Panc1 (cell line): ENCODE data around the gene RPS6KA1.

Source experiments
- POLR2AphosphoS5 ChIP-seq: IDR thresholded peaks from 2 replicates; pipeline ENCODE4 v1.6.1; 2012; ENCODE audit warnings: mild to moderate bottlenecking, low read depth, low read length, moderate library complexity
- SIN3A ChIP-seq: IDR thresholded peaks from 2 replicates; pipeline ENCODE4 v1.6.1; 2012; ENCODE audit warnings: low read depth, mild to moderate bottlenecking, low read length, moderate library complexity, borderline replicate concordance; ENCODE audit not compliant: insufficient read depth
- TCF7L2 ChIP-seq: IDR thresholded peaks from 2 replicates; pipeline ENCODE4 v1.6.1; 2011; ENCODE audit warnings: mild to moderate bottlenecking, low read depth, low read length, inconsistent platforms
- TF ChIP-seq, protein P1 (sequence below): fragments of 450-650 bp; IDR thresholded peaks from 2 replicates; pipeline ENCODE4 v1.5.1; 2017; ENCODE audit warnings: mild to moderate bottlenecking

DNA sequence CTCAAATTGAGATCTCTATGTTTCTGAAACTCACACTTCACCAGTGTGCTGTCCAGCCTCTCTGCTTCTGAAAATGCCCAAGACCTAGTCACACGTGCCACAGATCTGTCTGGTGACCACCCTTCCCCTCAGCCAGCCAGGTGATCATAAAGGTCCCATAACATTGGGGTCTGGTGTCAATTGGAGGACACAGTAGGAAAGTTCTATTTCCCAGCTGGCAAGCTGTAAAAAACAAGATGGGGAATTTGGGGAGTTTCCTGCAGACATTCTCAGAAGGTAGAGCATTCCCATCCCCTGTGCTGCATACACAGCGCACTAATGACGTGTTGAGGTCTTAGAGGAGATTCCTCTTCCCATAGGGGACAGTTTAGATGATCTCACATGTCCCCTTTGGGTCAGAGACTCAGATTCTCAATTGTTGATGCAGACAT, 50.1 kb downstream of the RPS6KA1 start:
- TF ChIP-seq, protein P1, sequence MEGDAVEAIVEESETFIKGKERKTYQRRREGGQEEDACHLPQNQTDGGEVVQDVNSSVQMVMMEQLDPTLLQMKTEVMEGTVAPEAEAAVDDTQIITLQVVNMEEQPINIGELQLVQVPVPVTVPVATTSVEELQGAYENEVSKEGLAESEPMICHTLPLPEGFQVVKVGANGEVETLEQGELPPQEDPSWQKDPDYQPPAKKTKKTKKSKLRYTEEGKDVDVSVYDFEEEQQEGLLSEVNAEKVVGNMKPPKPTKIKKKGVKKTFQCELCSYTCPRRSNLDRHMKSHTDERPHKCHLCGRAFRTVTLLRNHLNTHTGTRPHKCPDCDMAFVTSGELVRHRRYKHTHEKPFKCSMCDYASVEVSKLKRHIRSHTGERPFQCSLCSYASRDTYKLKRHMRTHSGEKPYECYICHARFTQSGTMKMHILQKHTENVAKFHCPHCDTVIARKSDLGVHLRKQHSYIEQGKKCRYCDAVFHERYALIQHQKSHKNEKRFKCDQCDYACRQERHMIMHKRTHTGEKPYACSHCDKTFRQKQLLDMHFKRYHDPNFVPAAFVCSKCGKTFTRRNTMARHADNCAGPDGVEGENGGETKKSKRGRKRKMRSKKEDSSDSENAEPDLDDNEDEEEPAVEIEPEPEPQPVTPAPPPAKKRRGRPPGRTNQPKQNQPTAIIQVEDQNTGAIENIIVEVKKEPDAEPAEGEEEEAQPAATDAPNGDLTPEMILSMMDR: no peak
- TF ChIP-seq SIN3A (no peak), POLR2AphosphoS5 (no peak), TCF7L2 (no peak)
